Uterus (tissue), 4 donors: ENCODE data around the gene NMT1. TPM values are rescaled to one million over a fixed set of nuclear protein-coding genes. Genes with fewer than 3 reads are reported as not detected.
A peak's percentile ranks its signal among the peaks of the same experiment; 100 is the strongest.

ENCODE experiments used
- DNase-seq, 2 donors: peaks; one replicate each; pipeline ENCODE4 v3.0.0-alpha.2; 2019 to 2020
- H3K27ac ChIP-seq, 2 donors: fragments of 200-600 bp; sonication (generic); 1 replicate in 1 of 2; 2 replicates in 1 of 2; pipeline ENCODE4 v1.5.1; 2016 to 2018
- H3K27me3 ChIP-seq, 2 donors: fragments of 200-600 bp; sonication (generic); one replicate each; pipeline ENCODE4 v1.5.1; 2018 to 2019; ENCODE audit warnings: control low read depth in 1 of 2
- H3K36me3 ChIP-seq, 2 donors: fragments of 200-600 bp; sonication (generic); one replicate each; pipeline ENCODE4 v1.5.1; 2019; ENCODE audit warnings: control low read depth in 1 of 2
- H3K4me1 ChIP-seq, 2 donors: fragments of 200-600 bp; sonication (generic); one replicate each; pipeline ENCODE4 v1.5.1; 2018 to 2019; ENCODE audit warnings: control low read depth in 1 of 2
- H3K4me3 ChIP-seq, 2 donors: fragments of 200-600 bp; sonication (generic); 1 replicate in 1 of 2; 2 replicates in 1 of 2; pipeline ENCODE4 v1.5.1; 2018 to 2019; ENCODE audit warnings: mild to moderate bottlenecking in 1 of 2
- H3K9me3 ChIP-seq, 2 donors: fragments of 200-600 bp; sonication (generic); one replicate each; pipeline ENCODE4 v1.5.1; 2019; ENCODE audit warnings: control low read depth in 1 of 2
- CTCF ChIP-seq, 4 experiments: fragments of 200-600 bp in 2 of 4; fragments of 450-650 bp in 2 of 4; sonication (generic) in 2 of 4; IDR thresholded peaks; one replicate each; pipeline ENCODE4 v1.5.1; 2016 to 2019; ENCODE audit warnings: antibody characterized with exemption in 4 of 4, mild to moderate bottlenecking in 2 of 4, moderate library complexity in 1 of 4
- POLR2A ChIP-seq, 2 donors: fragments of 450-650 bp; IDR thresholded peaks; one replicate each; pipeline ENCODE4 v1.6.1; 2016; ENCODE audit warnings: antibody characterized with exemption in 2 of 2, mild to moderate bottlenecking in 1 of 2, moderate library complexity in 1 of 2
- intact Hi-C: fragments of 100-400 bp; cut with DNase I; formaldehyde crosslinking; loops from one replicate; pipeline ENCODE4 v1.15.1; 2023; ENCODE audit warnings: low total_unique reads
- total RNA-seq, 4 donors: library from RNA; depleted of rRNA in 3 of 4; stranded (reverse); fragments of >200 nt in 3 of 4; gene quantifications; one replicate each; pipeline versions ENCODE4 v1.1.0 to v1.2.4, GENCODE V29; 2014 to 2023
- donor health status: DM: yes; HTN: yes; CAD: no.

Gene NMT1
- total RNA-seq, 4 donors from 2014 or later: 25.6 to 115 (median 72.3) TPM

DNA sequence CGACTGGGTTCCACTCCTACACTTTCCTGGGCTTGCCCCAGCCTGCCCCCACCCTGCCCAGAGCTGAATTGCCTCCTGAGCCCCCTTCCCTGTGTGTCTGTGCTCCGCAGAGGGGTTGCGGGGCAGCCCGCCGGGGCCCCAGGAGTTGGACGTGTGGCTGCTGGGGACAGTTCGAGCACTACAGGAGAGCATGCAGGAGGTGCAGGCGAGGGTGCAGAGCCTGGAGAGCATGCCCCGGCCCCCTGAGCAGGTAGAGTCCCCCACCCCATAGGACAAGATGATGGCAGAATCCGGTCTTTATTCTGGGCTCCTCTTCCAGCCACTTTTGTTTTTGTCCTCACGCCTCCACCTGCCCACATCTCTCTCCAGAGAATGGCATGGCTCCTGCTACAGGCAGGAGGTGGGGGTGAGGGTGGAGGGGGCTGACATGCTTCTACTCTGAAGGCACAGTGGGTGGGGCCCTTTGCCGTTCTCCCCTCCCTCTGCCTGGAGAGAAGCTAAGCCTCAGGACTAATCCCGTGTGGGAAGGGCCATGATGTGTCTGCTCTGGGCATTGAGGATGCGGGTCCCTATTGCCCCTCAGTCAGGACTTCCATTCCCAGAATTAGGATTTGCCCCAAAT lies 77.9 kb downstream of the NMT1 start:
- intact Hi-C loops: loop anchor here (5.0 kb wide), 1 partner anchor 58 kb away; no protein-coding TSS in a partner anchor
- TF ChIP-seq CTCF (IDR thresholded peaks at IDR 0.05) (no peak), POLR2A (IDR thresholded peaks at IDR 0.05) (no peak)
- Histone ChIP-seq H3K4me3 (no peak overlapping the region), H3K4me1 (peaks cover 0 to 5% of the 10 kb centered on the region in 2 donors), H3K27ac (no peak overlapping the region), H3K9me3 (no peaks in the 10 kb centered on the region), H3K36me3 (no peaks in the 10 kb centered on the region), H3K27me3 (no peaks in the 10 kb centered on the region)
- DNase-seq: no peak

- Histone ChIP-seq H3K4me1 (peaks cover 0 to 4% of the 10 kb centered on the region in 2 donors), H3K36me3 (no peaks in the 10 kb centered on the region), H3K4me3 (no peak overlapping the region), H3K9me3 (no peaks in the 10 kb centered on the region), H3K27me3 (no peaks in the 10 kb centered on the region), H3K27ac (no peak overlapping the region)
- no peak for DNase-seq
- TF ChIP-seq POLR2A (IDR thresholded peaks at IDR 0.05) (no peak), CTCF (IDR thresholded peaks at IDR 0.05) (no peak)
- intact Hi-C loops: loop anchor here (5.0 kb wide), 1 partner anchor 58 kb away; no protein-coding TSS in a partner anchor
These were observed 78.4 kb downstream of the NMT1 start for GRCh38 chr17:45139533-45139920.

DNA sequence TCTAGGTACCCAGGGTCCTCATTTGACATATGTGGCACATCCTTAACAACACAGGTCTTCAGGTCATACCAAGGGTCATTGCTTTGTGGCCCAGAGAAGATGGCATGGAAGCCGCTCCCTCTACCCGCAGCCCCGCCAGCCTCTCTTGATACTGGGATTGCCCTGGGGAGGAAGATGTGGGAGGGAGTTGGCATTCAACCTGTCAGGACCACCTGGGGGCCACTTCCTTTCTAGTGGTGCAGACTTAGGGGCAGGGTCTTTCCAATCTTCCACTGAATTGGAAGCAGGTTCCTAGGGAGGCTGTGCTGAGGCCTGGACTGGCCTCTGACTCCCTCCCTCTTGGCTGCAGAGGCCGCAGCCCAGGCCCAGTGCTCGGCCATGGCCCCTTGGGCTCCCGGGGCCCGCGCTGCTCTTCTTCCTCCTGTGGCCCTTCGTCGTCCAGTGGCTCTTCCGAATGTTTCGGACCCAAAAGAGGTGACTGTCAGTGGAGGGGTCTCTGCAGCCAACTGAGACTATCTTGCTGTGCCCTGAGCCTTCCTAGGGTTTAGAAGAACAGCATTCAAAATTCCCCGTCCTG lies 82.1 kb downstream of the NMT1 start:
- no peak for DNase-seq

GRCh38 chr17:45143767-45144198 lies 82.7 kb downstream of the NMT1 start:
- Histone ChIP-seq H3K9me3 (no peaks in the 10 kb centered on the region), H3K27me3 (no peaks in the 10 kb centered on the region), H3K27ac (peak overlapping the region; percentile 94 to 99), H3K4me3 (peak overlapping the region; percentile 33 to 46), H3K4me1 (peaks cover 5 to 7% of the 10 kb centered on the region in 2 donors), H3K36me3 (no peaks in the 10 kb centered on the region)
- intact Hi-C loops: no loop called here
- DNase-seq: peak; percentile 96 to 97
- no peak for TF ChIP-seq CTCF (IDR thresholded peaks at IDR 0.05)
- peak in 1 of 2 donors; percentile 49 for TF ChIP-seq POLR2A (IDR thresholded peaks at IDR 0.05)

More for the DNA sequence above, 82.1 kb downstream of the NMT1 start:
- Histone ChIP-seq H3K36me3 (no peaks in the 10 kb centered on the region), H3K27me3 (no peaks in the 10 kb centered on the region), H3K4me3 (peak overlapping the region; percentile 33 to 46), H3K4me1 (peaks cover 5 to 7% of the 10 kb centered on the region in 2 donors), H3K27ac (peak overlapping the region; percentile 94 to 99), H3K9me3 (no peaks in the 10 kb centered on the region)
- TF ChIP-seq CTCF (IDR thresholded peaks at IDR 0.05) (no peak), POLR2A (IDR thresholded peaks at IDR 0.05) (no peak)
- intact Hi-C loops: no loop called here
